ENCODE results near the gene CDC25B.
"Not testable (repeated sequence)": the region's sequence is repeated elsewhere in the genome, so short reads cannot be mapped to it uniquely, and the experiment has no call there.

The CDC25B gene

GRCh38 chr20:3821996-3822395 is 25.9 kb downstream of the CDC25B start:
- no peak for DNase-seq

DNA sequence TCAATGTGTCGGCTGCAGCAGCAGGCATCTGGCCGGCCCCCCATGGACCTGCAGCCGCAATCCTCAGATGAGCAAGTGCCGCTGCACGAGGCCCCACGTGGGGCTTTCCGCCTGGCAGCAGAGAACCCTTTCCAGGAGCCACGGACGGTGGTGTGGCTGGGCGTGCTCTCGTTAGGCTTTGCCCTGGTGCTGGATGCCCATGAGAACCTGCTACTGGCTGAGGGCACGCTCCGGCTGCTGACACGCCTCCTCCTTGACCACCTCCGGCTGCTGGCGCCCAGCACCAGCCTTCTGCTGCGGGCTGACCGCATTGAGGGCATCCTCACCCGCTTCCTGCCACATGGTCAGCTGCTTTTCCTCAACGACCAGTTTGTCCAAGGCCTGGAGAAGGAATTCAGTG is 27.8 kb downstream of the CDC25B start:
- DNase-seq: no peak

- peak in 3 of 56 donors; percentile 9 to 21 (median 15) for DNase-seq
Measured at GRCh38 chr20:3825526-3825925, 29.4 kb downstream of the CDC25B start.

GRCh38 chr20:3826420-3826819 is 30.3 kb downstream of the CDC25B start:
- DNase-seq: no peak

DNA sequence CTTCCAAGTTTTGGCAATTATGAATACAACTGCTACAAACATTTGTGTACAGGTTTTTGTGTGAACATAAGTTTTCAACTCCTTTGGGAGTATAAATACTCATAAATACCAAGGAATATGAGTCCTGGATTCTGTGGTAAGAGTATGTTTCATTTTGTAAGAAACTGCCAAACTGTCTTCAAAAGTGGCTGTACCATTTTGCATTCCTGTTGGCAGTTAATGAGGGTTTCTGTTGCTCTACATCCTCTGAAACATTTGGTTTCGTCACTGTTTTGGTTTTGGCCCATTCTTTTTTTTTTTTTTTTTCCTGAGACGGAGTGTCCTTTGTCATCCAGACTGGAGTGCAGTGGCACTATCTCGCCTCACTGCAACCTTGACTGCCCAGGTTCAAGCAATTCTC is 32.7 kb downstream of the CDC25B start:
- no peak for DNase-seq

GRCh38 chr20:3829891-3830290 is 33.8 kb downstream of the CDC25B start:
- DNase-seq: not testable (repeated sequence)

- no peak for DNase-seq
Measured at GRCh38 chr20:3836132-3836531, 40.0 kb downstream of the CDC25B start.

GRCh38 chr20:3839328-3839727 is 43.2 kb downstream of the CDC25B start:
- DNase-seq: no peak

GRCh38 chr20:3840201-3840600 is 44.1 kb downstream of the CDC25B start:
- DNase-seq: not testable (repeated sequence)

GRCh38 chr20:3842348-3842930 is 46.3 kb downstream of the CDC25B start:
- DNase-seq: no peak

GRCh38 chr20:3843490-3843889 is 47.4 kb downstream of the CDC25B start:
- no peak for DNase-seq

DNA sequence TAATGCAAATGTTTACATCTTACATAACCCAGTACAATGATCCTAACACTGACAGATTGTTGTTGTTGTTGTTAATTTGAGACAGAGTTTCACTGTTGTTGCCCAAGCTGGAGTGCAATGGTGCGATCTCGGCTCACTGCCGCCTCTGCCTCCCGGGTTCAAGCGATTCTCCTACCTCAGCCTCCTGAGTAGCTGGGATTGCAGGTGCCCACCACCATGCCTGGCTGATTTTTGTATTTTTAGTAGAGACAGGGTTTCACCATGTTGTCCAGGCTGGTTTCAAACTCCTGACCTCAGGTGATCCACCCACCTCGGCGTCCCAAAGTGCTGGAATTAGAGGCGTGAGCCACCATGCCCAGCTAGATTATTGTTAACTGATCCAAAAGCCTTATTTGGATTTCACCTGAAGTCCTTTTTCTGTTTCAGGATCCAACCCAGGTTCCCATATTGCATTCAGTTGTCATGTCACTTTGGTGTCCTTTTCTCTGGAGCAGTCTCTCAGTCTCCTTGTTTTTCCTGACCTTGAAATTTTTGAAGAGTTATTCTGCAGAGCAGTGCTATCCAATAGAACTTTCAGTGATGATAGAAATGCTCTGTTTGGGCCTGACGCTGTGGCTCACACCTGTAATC is 48.0 kb downstream of the CDC25B start:
- DNase-seq: not testable (repeated sequence)

- peak in 10 of 56 donors; percentile 32 to 63 (median 54) for DNase-seq
Measured at GRCh38 chr20:3846378-3846739, 50.2 kb downstream of the CDC25B start.

DNA sequence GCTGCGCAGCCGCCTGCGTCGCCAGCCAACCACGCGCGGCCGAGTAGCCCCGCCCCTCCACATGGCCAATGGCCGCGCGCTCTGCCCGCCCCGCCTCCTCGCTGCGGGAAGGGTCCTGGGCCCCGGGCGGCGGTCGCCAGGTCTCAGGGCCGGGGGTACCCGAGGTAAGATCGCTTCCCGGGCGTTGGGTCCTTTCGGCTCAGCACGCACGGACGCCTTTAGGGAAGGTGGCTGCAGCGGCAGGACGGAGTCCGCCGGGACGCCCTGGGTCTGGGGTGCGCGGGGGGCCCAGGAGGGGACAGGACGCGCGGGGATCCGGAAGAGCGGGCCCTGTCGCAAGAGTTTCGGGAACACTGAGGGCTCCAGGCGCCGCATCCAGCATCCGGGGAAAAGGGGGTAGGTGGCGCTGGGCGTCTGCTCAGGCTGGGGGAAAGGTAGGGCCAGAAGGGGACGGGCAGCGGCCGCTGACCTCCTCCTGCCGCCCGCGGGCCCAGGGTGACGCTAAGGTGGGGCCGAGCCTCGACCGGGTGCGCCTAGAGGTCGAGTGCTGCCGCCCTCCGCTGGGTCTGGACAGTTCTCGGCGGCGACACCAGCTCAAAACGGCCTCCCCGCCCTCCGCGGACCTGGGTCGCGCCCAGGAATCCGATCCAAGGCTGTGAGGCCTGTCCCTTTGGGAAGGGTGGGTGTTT is 50.8 kb downstream of the CDC25B start, which contains the start of gene MAVS:
MAVS (plus strand) TSS at position 95 of the 689 bp plus-strand sequence. CDS start 7,791 bp downstream, outside the sequence.
- DNase-seq: peak in 54 of 56 donors; percentile 50 to 92 (median 82)

DNA sequence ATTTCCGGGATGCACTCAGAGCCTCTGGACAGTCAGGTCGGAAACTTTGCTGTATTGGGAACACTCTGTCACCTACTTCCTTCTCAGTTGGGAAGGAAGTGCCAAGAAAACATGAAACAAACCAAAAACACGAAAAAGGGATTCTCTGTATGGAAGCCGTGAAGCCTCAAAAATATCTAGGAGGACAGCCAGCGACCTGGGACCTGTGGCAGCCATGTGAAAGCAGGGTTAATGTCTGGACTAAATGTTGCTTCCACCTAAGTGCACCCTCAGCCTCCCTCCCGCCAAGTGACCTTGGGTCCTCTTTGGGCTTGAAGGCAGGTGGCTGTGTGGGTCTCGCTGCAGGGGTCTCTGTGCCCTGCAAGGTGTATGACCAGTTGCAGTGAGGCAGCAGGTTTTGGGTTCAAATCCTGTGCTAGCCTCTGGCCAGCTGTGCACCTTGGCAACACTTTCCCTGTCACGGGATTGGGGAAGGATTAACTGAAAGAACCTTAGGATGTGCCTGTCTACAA is 51.4 kb downstream of the CDC25B start:
- DNase-seq: peak in 1 of 56 donors; percentile 48

GRCh38 chr20:3848565-3848964 is 52.5 kb downstream of the CDC25B start:
- DNase-seq: no peak

GRCh38 chr20:3854462-3854871 is 58.4 kb downstream of the CDC25B start:
- no peak for DNase-seq

Data from nucleus accumbens (tissue), 56 donors.